HG02943 (cell line): Measurements from ENCODE around the gene SAMMSON.

Experiments used
- ATAC-seq: cut with Tn5 transposase; IDR thresholded peaks from one replicate; pipeline ENCODE4 v1.9.1; 2021; ENCODE audit warnings: mild to moderate bottlenecking, low read depth, moderate library complexity; ENCODE audit not compliant: unreplicated experiment

The SAMMSON gene

GRCh38 chr3:70010346-70010745 lies 10.8 kb downstream of the SAMMSON start:
- no peak for ATAC-seq

- ATAC-seq = no peak
Measured at GRCh38 chr3:70011582-70011981, 12.0 kb downstream of the SAMMSON start.

GRCh38 chr3:70020906-70021660 lies 21.6 kb downstream of the SAMMSON start:
- no peak for ATAC-seq

GRCh38 chr3:70028361-70028760 lies 28.8 kb downstream of the SAMMSON start:
- ATAC-seq = no peak

GRCh38 chr3:70038693-70039092 lies 39.2 kb downstream of the SAMMSON start:
- ATAC-seq = no peak

- ATAC-seq = no peak
Measured at GRCh38 chr3:70040386-70040785, 40.9 kb downstream of the SAMMSON start.

- no peak for ATAC-seq
Measured at GRCh38 chr3:70042641-70043040, 43.1 kb downstream of the SAMMSON start.

GRCh38 chr3:70049761-70050160 lies 50.2 kb downstream of the SAMMSON start:
- ATAC-seq = no peak

GRCh38 chr3:70053293-70053692 lies 53.8 kb downstream of the SAMMSON start:
- no peak for ATAC-seq

GRCh38 chr3:70056081-70056480 lies 56.5 kb downstream of the SAMMSON start:
- no peak for ATAC-seq

- no peak for ATAC-seq
Measured at GRCh38 chr3:70057426-70057825, 57.9 kb downstream of the SAMMSON start.

- no peak for ATAC-seq
Measured at GRCh38 chr3:70061096-70061495, 61.6 kb downstream of the SAMMSON start.

- no peak for ATAC-seq
Measured at GRCh38 chr3:70064194-70064779, 64.8 kb downstream of the SAMMSON start.

GRCh38 chr3:70065696-70066253 lies 66.2 kb downstream of the SAMMSON start:
- no peak for ATAC-seq

GRCh38 chr3:70067860-70068521 lies 68.5 kb downstream of the SAMMSON start:
- no peak for ATAC-seq

- ATAC-seq = no peak
Measured at GRCh38 chr3:70069557-70069956, 70.0 kb downstream of the SAMMSON start.

GRCh38 chr3:70071138-70071537 lies 71.6 kb downstream of the SAMMSON start:
- ATAC-seq = no peak

GRCh38 chr3:70072180-70072579 lies 72.6 kb downstream of the SAMMSON start:
- no peak for ATAC-seq

- ATAC-seq = no peak
Measured at GRCh38 chr3:70072754-70073153, 73.2 kb downstream of the SAMMSON start.

- no peak for ATAC-seq
Measured at GRCh38 chr3:70075101-70075500, 75.6 kb downstream of the SAMMSON start.

- ATAC-seq = no peak
Measured at GRCh38 chr3:70076396-70076795, 76.9 kb downstream of the SAMMSON start.
